ENCODE data around the gene DNAJB4.
"Not testable (repeated sequence)": the region's sequence is repeated elsewhere in the genome, so short reads cannot be mapped to it uniquely, and the experiment has no call there.

DNAJB4 gene

GRCh38 chr1:78054559-78054958, 49.8 kb downstream of the DNAJB4 start:
- Histone ChIP-seq H3K9me3 (ENCODE audit: control insufficient read depth, low read depth, low read length) (no peaks in the 10 kb centered on the region), H3K27me3 (ENCODE audit: control insufficient read depth, insufficient read depth, low read length) (no peaks in the 10 kb centered on the region), H3K36me3 (ENCODE audit: control insufficient read depth, low read depth, low read length) (no peaks in the 10 kb centered on the region), H3K27ac (ENCODE audit: low read length) (no peak overlapping the region), H3K4me3 (ENCODE audit: low read length) (no peak overlapping the region), H3K9ac (ENCODE audit: low read length) (no peak overlapping the region), H3K4me1 (ENCODE audit: control insufficient read depth, low read depth, low read length) (no peaks in the 10 kb centered on the region)

GRCh38 chr1:78054972-78055371, 50.2 kb downstream of the DNAJB4 start:
- Histone ChIP-seq H3K4me1 (ENCODE audit: control insufficient read depth, low read depth, low read length) (no peaks in the 10 kb centered on the region), H3K27ac (ENCODE audit: low read length) (no peak overlapping the region), H3K27me3 (ENCODE audit: control insufficient read depth, insufficient read depth, low read length) (no peaks in the 10 kb centered on the region), H3K4me3 (ENCODE audit: low read length) (no peak overlapping the region), H3K9ac (ENCODE audit: low read length) (no peak overlapping the region), H3K9me3 (ENCODE audit: control insufficient read depth, low read depth, low read length) (no peaks in the 10 kb centered on the region), H3K36me3 (ENCODE audit: control insufficient read depth, low read depth, low read length) (no peaks in the 10 kb centered on the region)

GRCh38 chr1:78055565-78056132, 50.9 kb downstream of the DNAJB4 start:
- Histone ChIP-seq H3K36me3 (ENCODE audit: control insufficient read depth, low read depth, low read length) (no peaks in the 10 kb centered on the region), H3K9ac (ENCODE audit: low read length) (no peak overlapping the region), H3K4me1 (ENCODE audit: control insufficient read depth, low read depth, low read length) (no peaks in the 10 kb centered on the region), H3K9me3 (ENCODE audit: control insufficient read depth, low read depth, low read length) (no peaks in the 10 kb centered on the region), H3K27ac (ENCODE audit: low read length) (no peak overlapping the region), H3K27me3 (ENCODE audit: control insufficient read depth, insufficient read depth, low read length) (no peaks in the 10 kb centered on the region), H3K4me3 (ENCODE audit: low read length) (no peak overlapping the region)

GRCh38 chr1:78058670-78059069, 53.9 kb downstream of the DNAJB4 start:
- no peaks in the 10 kb centered on the region for H3K9me3 ChIP-seq (ENCODE audit: control insufficient read depth, low read depth, low read length)

GRCh38 chr1:78060857-78061563, 56.3 kb downstream of the DNAJB4 start:
- Histone ChIP-seq H3K4me1 (ENCODE audit: control insufficient read depth, low read depth, low read length) (no peaks in the 10 kb centered on the region), H3K27ac (ENCODE audit: low read length) (no peak overlapping the region), H3K9me3 (ENCODE audit: control insufficient read depth, low read depth, low read length) (no peaks in the 10 kb centered on the region), H3K9ac (ENCODE audit: low read length) (no peak overlapping the region), H3K4me3 (ENCODE audit: low read length) (no peak overlapping the region), H3K36me3 (ENCODE audit: control insufficient read depth, low read depth, low read length) (no peaks in the 10 kb centered on the region), H3K27me3 (ENCODE audit: control insufficient read depth, insufficient read depth, low read length) (no peaks in the 10 kb centered on the region)

More at GRCh38 chr1:78058670-78059069, 53.9 kb downstream of the DNAJB4 start:
- Histone ChIP-seq H3K4me1 (ENCODE audit: control insufficient read depth, low read depth, low read length) (no peaks in the 10 kb centered on the region), H3K36me3 (ENCODE audit: control insufficient read depth, low read depth, low read length) (no peaks in the 10 kb centered on the region), H3K4me3 (ENCODE audit: low read length) (no peak overlapping the region), H3K27me3 (ENCODE audit: control insufficient read depth, insufficient read depth, low read length) (no peaks in the 10 kb centered on the region), H3K27ac (ENCODE audit: low read length) (no peak overlapping the region), H3K9ac (ENCODE audit: low read length) (no peak overlapping the region)

DNA sequence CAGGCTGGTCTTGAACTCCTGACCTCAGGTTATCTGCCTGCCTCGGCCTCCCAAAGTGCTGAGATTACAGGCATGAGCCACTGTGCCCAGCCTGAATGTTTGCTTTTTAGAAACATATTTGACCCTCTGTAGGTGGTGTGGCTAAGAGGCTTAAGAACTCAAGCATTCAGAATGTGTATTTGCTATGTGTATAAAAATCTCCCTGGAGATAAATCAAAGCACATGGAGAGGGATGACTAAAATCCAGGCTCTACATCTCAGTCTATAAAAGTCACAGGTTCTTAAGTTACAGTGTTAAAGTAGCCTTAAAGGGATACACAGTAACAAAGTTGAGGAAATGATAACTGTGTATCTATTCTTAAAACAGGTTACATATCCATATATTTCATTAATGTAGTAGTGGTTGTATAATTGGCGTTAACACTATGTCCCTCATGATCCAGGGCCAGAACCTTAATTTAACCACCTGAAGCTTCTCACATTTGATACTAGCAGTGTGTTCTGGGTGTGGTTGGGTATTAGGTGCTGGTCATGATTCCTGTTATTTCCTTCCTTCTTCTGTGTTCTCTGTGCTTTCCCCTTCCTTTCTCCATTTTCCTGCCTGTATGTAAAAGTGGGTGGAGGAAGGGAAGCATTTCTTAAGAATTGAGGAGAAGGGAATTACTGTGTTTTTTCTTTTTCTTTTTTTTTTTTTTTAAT, 57.2 kb downstream of the DNAJB4 start:
- Histone ChIP-seq H3K9ac (ENCODE audit: low read length) (no peak overlapping the region), H3K9me3 (ENCODE audit: control insufficient read depth, low read depth, low read length) (no peaks in the 10 kb centered on the region), H3K27me3 (ENCODE audit: control insufficient read depth, insufficient read depth, low read length) (no peaks in the 10 kb centered on the region), H3K4me1 (ENCODE audit: control insufficient read depth, low read depth, low read length) (no peaks in the 10 kb centered on the region), H3K27ac (ENCODE audit: low read length) (no peak overlapping the region), H3K36me3 (ENCODE audit: control insufficient read depth, low read depth, low read length) (no peaks in the 10 kb centered on the region), H3K4me3 (ENCODE audit: low read length) (no peak overlapping the region)

DNA sequence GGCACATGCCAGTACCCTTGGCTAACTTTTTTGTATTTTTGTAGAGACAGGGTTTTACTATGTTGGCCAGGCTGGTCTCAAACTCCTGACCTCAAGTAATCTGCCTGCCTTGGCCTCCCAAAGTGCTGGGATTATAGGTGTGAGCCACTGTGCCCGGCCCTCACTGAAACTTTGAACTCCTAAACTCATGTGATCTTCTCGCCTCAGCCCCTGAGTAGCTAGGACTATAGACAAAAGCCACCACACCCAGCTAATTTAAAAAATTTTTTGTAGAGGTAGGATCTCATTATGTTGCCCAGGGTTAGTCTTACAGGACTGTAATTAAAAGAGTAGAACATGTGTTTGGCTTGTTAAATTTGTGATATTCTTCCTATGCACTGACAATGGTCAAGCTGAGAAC, 60.1 kb downstream of the DNAJB4 start:
- not testable (repeated sequence) for H3K9me3 ChIP-seq (ENCODE audit: control insufficient read depth, low read depth, low read length); H3K4me3 ChIP-seq (ENCODE audit: low read length); H3K27ac ChIP-seq (ENCODE audit: low read length); H3K9ac ChIP-seq (ENCODE audit: low read length); H3K27me3 ChIP-seq (ENCODE audit: control insufficient read depth, insufficient read depth, low read length); H3K36me3 ChIP-seq (ENCODE audit: control insufficient read depth, low read depth, low read length); H3K4me1 ChIP-seq (ENCODE audit: control insufficient read depth, low read depth, low read length)
